Measurements from ENCODE around the gene RABGAP1L. TPM values are rescaled to one million over a fixed set of nuclear protein-coding genes. Genes with fewer than 3 reads are reported as not detected.
"Not testable (repeated sequence)": the region's sequence is repeated elsewhere in the genome, so short reads cannot be mapped to it uniquely, and the experiment has no call there.

Gene RABGAP1L
- polyA plus RNA-seq, 3 donors: 23.9 to 38.1 (median 27.8) TPM

- not testable (repeated sequence) for DNase-seq
These were observed 79.7 kb downstream of the RABGAP1L start for GRCh38 chr1:174238845-174239501.

DNA sequence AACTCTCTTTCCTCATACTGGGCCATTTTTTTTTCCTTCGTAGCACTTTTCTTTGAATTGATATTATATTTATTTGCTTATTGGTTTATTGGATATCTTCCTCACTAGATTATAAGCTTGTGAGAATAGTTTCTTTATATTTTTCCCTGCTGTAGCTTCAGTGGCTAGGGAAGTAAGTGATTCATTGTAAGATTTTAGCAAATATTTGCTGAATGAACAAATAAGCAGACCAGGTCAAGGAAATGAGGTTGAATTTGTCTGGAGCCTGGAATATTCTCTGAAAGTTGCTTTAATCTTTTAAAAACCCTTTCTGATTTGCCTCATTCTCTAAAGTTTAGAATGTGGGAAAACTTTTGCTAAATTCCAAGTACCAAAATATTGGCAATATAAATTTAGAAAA is 80.2 kb downstream of the RABGAP1L start:
- DNase-seq: no peak

DNA sequence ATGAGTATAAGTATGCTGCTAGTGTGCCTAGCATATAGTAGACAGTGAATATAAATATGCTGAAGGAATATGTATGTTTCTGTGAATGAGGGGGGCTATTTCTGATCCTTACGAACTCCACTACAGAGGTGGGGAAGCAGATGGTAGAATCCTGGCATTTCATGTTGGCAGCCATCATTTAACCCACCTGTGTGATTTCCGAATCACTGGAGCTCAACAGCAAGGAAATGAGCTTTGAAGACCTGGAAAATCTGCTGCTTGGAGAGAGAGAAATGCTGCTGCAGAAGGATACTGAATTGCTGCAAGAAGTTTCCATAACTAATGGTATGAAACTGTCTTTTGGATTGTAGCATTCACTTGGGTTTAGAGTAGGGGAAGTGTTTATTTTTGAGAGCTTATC is 83.5 kb downstream of the RABGAP1L start:
- DNase-seq: peak; percentile 4

DNA sequence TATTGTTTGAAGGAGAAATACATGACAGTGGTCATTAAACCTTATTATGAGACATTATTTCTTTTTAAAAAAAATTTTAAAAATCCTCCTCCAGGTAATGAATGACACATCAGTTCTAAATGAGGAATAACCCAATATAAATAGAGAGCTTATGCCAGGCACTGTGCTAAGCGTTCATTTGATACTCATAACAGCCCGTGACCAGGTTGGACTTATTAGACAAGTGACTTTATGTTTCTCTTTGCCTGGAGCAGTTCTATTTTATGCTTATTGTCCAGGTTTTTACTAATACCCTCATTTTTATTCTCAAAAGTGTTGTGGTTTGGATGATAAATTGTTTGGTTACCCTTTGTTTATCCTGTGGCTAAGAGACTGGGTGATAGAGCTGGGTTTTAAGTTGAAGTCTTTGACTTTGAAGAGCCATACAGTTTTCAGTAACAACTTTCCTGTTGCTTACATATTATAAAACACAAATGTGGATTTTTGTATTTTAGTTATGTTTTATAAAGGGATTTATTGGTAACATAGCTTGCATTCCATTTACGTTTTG is 84.2 kb downstream of the RABGAP1L start:
- no peak for DNase-seq

- DNase-seq: no peak
These were observed 84.7 kb downstream of the RABGAP1L start for GRCh38 chr1:174244017-174244416.

DNA sequence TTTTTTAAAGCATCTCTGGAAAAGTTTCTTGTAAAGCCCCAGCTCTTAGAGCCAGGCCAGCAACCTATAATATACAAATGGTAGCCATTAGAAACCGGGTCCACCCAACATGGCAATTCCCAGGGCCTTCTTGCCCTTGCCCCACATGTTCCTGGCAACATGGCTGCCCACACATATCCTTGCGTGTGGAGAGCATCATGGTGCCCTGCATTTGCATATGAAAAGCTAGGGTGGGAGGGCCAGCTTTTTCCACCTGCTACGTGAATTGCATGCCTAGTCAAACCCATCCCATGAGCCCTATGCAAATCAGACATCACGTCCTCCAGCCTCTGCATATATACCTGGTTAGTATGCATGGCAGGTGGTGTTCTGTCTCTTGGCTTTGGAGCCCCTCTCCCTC is 88.2 kb downstream of the RABGAP1L start:
- no peak for DNase-seq

GRCh38 chr1:174248041-174248440 is 88.7 kb downstream of the RABGAP1L start:
- DNase-seq: no peak

GRCh38 chr1:174256386-174256785 is 97.1 kb downstream of the RABGAP1L start:
- not testable (repeated sequence) for DNase-seq

DNA sequence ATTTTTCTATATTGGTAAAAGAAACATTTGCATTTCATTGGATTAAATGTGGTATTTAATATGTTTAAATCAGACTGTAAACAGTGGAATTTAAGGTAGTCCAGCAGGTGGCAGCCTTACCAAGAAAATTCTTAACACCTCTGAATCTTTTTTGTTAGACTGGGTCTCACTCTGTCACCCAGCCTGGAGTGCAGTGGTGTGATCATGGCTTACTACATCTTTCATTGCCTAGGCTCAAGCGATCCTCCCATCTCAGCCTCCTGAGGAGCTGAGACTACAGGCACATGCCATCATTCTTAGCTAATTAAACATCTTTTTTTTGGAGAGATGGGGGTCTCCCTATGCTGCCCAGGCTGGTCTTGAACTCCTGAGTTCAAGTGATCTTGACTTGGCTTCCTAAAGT is 98.8 kb downstream of the RABGAP1L start:
- DNase-seq: peak; percentile 37

- peak; percentile 59 for DNase-seq
These were observed 103.3 kb downstream of the RABGAP1L start for GRCh38 chr1:174262349-174263241.

DNA sequence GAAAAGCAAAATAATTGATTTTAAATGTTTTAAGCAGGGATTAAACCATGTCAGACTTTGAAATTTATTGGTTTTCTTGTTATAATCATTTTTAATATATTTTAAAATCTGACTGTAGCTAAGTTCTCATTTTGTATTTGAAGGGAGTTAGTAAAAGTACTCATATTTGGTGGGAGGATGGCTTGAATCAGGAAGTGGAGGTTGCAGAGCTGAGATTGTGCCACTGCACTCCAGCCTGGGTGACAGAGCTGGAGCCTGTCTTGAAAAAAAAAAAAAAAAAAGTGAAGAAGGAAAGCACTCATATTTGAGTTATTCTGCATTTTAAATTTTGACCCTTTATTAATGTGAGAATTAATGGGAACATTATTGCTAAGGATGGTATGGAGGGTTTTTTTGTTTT is 106.0 kb downstream of the RABGAP1L start:
- DNase-seq: no peak

- DNase-seq: no peak
These were observed 107.2 kb downstream of the RABGAP1L start for GRCh38 chr1:174266476-174266875.

GRCh38 chr1:174266991-174267612 is 107.8 kb downstream of the RABGAP1L start:
- no peak for DNase-seq

- no peak for DNase-seq
These were observed 110.8 kb downstream of the RABGAP1L start for GRCh38 chr1:174269989-174270651.

GRCh38 chr1:174273190-174273589 is 113.9 kb downstream of the RABGAP1L start:
- no peak for DNase-seq

GRCh38 chr1:174273776-174274175 is 114.5 kb downstream of the RABGAP1L start:
- DNase-seq: no peak

GRCh38 chr1:174274452-174274851 is 115.1 kb downstream of the RABGAP1L start:
- DNase-seq: no peak

DNA sequence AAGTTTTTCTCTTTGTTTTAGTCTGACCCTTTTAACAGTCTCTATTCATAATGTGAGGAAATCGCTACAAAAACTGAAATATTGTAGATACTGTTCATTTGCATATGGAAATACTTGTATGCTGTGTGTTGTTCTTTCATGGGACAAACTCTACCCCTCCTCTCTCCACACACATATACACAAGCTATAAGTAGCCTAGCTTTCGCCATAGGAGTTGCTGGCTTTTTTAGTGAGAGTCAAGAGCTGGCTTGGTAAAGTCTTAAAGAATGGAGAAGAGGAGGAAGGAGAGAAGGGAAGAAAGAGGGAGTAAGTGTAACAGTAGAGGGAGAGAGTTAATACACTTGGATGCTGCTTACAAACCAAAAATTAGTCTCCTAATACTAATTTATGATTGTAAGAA is 115.6 kb downstream of the RABGAP1L start:
- no peak for DNase-seq

GRCh38 chr1:174276087-174276486 is 116.8 kb downstream of the RABGAP1L start:
- DNase-seq: no peak

DNA sequence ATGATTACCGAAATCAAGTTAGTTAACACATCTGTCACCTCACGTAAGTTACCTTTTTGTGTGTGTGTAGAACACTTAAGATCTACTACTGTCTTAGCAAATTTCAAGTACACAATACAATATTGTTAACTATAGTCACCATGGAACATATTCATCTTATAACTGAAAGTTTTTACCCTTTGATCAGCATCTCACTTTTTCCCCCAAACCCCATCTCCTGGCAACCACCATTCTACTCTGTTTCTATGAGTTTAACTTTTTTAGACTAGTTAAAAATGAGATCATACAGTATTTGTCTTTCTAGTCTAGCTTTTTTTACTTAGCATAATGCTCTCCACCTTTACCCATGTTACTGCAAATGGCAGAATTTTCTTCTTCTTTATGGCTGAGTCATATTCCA is 124.7 kb downstream of the RABGAP1L start:
- no peak for DNase-seq

- no peak for DNase-seq
These were observed 126.7 kb downstream of the RABGAP1L start for GRCh38 chr1:174286042-174286441.

Measured in renal pelvis (tissue), 4 donors.